Liver (tissue), 9 donors: ENCODE results near the gene TMEM87B. TPM values are rescaled to one million over a fixed set of nuclear protein-coding genes. Genes with fewer than 3 reads are reported as not detected.

Experiments
- DNase-seq: peaks from one replicate; pipeline ENCODE4 v3.0.0-alpha.2; 2017; ENCODE audit warnings: low spot score
- H3K27ac ChIP-seq, 2 donors: one replicate each; pipeline ENCODE4 v1.7.0; 2013; ENCODE audit warnings: inconsistent platforms in 2 of 2, low read length in 2 of 2, control low read depth in 1 of 2, low read depth in 1 of 2, mild to moderate bottlenecking in 1 of 2
- H3K27me3 ChIP-seq, 4 donors: one replicate each; pipeline versions ENCODE4 v1.6.1 to v1.7.0; 2013; ENCODE audit warnings: low read length in 3 of 4, inconsistent platforms in 1 of 4, mild to moderate bottlenecking in 1 of 4, moderate library complexity in 1 of 4; ENCODE audit not compliant: control insufficient read depth in 4 of 4, insufficient read depth in 4 of 4
- H3K36me3 ChIP-seq, 4 donors: one replicate each; pipeline versions ENCODE4 v1.6.1 to v1.7.0; 2013; ENCODE audit warnings: low read length in 3 of 4, mild to moderate bottlenecking in 3 of 4, low read depth in 1 of 4, moderate library complexity in 1 of 4; ENCODE audit not compliant: control insufficient read depth in 4 of 4, insufficient read depth in 3 of 4
- H3K4me1 ChIP-seq, 4 donors: one replicate each; pipeline versions ENCODE4 v1.6.1 to v1.7.0; 2013; ENCODE audit warnings: low read length in 3 of 4, mild to moderate bottlenecking in 3 of 4, moderate library complexity in 1 of 4; ENCODE audit not compliant: control insufficient read depth in 4 of 4, insufficient read depth in 4 of 4
- H3K4me3 ChIP-seq, 3 donors: one replicate each; pipeline versions ENCODE4 v1.6.1 to v1.7.0; 2013; ENCODE audit warnings: low read length in 3 of 3, control low read depth in 1 of 3, low read depth in 1 of 3, mild to moderate bottlenecking in 1 of 3
- H3K9ac ChIP-seq, 2 donors: one replicate each; pipeline ENCODE4 v1.7.0; 2013; ENCODE audit warnings: low read length in 2 of 2, mild to moderate bottlenecking in 2 of 2, moderate library complexity in 2 of 2, control low read depth in 1 of 2, low read depth in 1 of 2
- H3K9me3 ChIP-seq, 4 donors: one replicate each; pipeline versions ENCODE4 v1.6.1 to v1.7.0; 2013; ENCODE audit warnings: low read length in 3 of 4; ENCODE audit not compliant: control insufficient read depth in 4 of 4
- FOXA1 ChIP-seq: IDR thresholded peaks from 2 replicates; pipeline ENCODE4 v1.6.1; 2016; ENCODE audit warnings: antibody characterized with exemption
- FOXA2 ChIP-seq: IDR thresholded peaks from 2 replicates; pipeline ENCODE4 v1.6.1; 2016; ENCODE audit warnings: antibody characterized with exemption
- RAD21 ChIP-seq, 2 donors: IDR thresholded peaks; 2 replicates each; pipeline ENCODE4 v1.6.1; 2016; ENCODE audit warnings: antibody characterized with exemption in 2 of 2, mild to moderate bottlenecking in 2 of 2
- RXRA ChIP-seq, 2 donors: IDR thresholded peaks; 2 replicates each; pipeline ENCODE4 v1.6.1; 2017 to 2018; ENCODE audit warnings: antibody characterized with exemption in 2 of 2, mild to moderate bottlenecking in 1 of 2
- TAF1 ChIP-seq: conservative IDR thresholded peaks from 2 replicates; pipeline ENCODE4 v1.6.1; 2016; ENCODE audit warnings: antibody characterized with exemption, mild to moderate bottlenecking
- YY1 ChIP-seq: IDR thresholded peaks from 2 replicates; pipeline ENCODE4 v1.6.1; 2016; ENCODE audit warnings: antibody characterized with exemption, mild to moderate bottlenecking
- WGBS: extraction: QIAGEN DNeasy Blood & Tissue Kit; methylation state at CpG from one replicate; pipeline ENCODE4 v1.1.7; 2013; 5-methylcytosine and 5-hydroxymethylcytosine counted together
- polyA plus RNA-seq, 2 donors: library from polyadenylated mRNA; stranded (reverse) in 1 of 2; unstranded in 1 of 2; fragments of 200-250 nt in 1 of 2; fragments of >200 nt in 1 of 2; fragmentation: Nextera tagmentation in 1 of 2; extraction: Ambion mirVana in 1 of 2; gene quantifications; one replicate each; pipeline versions ENCODE4 v1.2.1 to v1.2.3, GENCODE V29; 2013 to 2015
- total RNA-seq, 2 donors: library from RNA; depleted of rRNA; stranded (reverse); fragments of >200 nt; gene quantifications; one replicate each; pipeline ENCODE4 v1.2.3, GENCODE V29; 2014
- TF ChIP-seq, protein P1 (sequence below): fragments of 150-350 bp; IDR thresholded peaks from 2 replicates; pipeline ENCODE4 v1.5.1; 2017; ENCODE audit warnings: improper control_type of control experiment, low read depth, low read length; ENCODE audit not compliant: missing input control
- TF ChIP-seq, protein P2 (sequence below): IDR thresholded peaks from 2 replicates; pipeline ENCODE4 v1.6.1; 2016; ENCODE audit warnings: antibody characterized with exemption
- TF ChIP-seq, protein P3 (sequence below): IDR thresholded peaks from 2 replicates; pipeline ENCODE4 v1.6.1; 2016; ENCODE audit warnings: antibody characterized with exemption
- TF ChIP-seq, protein P4 (sequence below): IDR thresholded peaks from 2 replicates; pipeline ENCODE4 v1.6.1; 2016; ENCODE audit warnings: antibody characterized with exemption
- TF ChIP-seq, protein P5 (sequence below): IDR thresholded peaks from 2 replicates; pipeline ENCODE4 v1.6.1; 2016; ENCODE audit warnings: antibody characterized with exemption, mild to moderate bottlenecking
- donor health status: healthy.
- donor health status: healthy.
- donor health status: healthy.
- donor health status: healthy.
- donor health status: healthy.

Gene TMEM87B
- total and polyA plus RNA-seq, 4 donors = 3.6 to 10.1 (median 6.0) TPM

DNA sequence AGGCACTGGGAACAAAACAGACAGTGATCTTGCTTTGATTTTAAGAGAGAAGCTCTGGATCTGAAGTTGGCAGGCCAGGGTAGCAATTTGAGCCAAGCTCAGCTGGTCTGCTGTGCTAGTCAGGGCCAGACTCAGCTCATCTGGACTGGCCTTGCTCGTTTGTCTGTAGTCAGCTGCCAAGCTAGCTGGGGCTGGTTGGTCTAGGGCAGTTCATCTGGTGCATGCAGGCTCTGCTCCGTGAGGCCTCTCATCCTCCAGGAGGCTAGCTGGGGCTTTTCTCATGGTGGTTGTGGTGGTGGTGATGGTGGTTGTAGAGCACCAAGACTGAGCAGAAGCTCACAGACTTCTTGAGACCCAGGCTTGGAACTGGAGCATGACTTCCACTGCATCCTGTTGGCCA is 93.4 kb downstream of the TMEM87B start:
- Histone ChIP-seq H3K36me3 (peaks cover 0 to 1% (median 0%) of the 10 kb centered on the region in 4 donors), H3K9me3 (no peaks in the 10 kb centered on the region), H3K9ac (no peak overlapping the region), H3K27ac (no peak overlapping the region), H3K27me3 (no peaks in the 10 kb centered on the region), H3K4me1 (no peaks in the 10 kb centered on the region), H3K4me3 (no peak overlapping the region)
- no peak for DNase-seq
- WGBS = 92% methylated on average over 2 of the region's 2 CpGs
- no peak for TF ChIP-seq FOXA2
- no peak for TF ChIP-seq RAD21 (IDR thresholded peaks at IDR 0.05)
- TF ChIP-seq, protein P1, sequence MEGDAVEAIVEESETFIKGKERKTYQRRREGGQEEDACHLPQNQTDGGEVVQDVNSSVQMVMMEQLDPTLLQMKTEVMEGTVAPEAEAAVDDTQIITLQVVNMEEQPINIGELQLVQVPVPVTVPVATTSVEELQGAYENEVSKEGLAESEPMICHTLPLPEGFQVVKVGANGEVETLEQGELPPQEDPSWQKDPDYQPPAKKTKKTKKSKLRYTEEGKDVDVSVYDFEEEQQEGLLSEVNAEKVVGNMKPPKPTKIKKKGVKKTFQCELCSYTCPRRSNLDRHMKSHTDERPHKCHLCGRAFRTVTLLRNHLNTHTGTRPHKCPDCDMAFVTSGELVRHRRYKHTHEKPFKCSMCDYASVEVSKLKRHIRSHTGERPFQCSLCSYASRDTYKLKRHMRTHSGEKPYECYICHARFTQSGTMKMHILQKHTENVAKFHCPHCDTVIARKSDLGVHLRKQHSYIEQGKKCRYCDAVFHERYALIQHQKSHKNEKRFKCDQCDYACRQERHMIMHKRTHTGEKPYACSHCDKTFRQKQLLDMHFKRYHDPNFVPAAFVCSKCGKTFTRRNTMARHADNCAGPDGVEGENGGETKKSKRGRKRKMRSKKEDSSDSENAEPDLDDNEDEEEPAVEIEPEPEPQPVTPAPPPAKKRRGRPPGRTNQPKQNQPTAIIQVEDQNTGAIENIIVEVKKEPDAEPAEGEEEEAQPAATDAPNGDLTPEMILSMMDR = no peak
- no peak for TF ChIP-seq RXRA (IDR thresholded peaks at IDR 0.05)
- TF ChIP-seq, protein P2, sequence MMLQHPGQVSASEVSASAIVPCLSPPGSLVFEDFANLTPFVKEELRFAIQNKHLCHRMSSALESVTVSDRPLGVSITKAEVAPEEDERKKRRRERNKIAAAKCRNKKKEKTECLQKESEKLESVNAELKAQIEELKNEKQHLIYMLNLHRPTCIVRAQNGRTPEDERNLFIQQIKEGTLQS = no peak
- TF ChIP-seq, protein P3, sequence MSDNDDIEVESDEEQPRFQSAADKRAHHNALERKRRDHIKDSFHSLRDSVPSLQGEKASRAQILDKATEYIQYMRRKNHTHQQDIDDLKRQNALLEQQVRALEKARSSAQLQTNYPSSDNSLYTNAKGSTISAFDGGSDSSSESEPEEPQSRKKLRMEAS = no peak
- TF ChIP-seq YY1 = no peak

DNA sequence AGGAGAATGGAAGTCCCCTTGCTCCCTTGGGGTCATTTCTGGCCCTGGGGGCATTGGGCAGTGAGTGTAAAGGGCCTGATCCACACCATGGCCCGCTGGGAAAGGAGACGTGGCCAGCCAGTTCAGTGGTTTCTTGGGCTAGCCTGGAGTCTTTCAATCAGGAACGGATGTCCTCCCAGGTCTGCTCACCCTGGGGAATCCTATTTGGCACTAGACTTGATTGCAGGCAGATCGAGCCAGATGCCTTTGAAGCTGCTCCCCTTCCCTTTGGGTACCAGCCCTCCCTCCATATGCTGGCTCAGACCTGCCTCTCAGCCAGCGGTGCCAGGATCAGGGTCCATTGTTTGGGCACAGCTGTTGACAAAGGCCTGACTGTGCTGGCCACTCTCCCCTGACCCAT is 94.1 kb downstream of the TMEM87B start:
- Histone ChIP-seq H3K4me1 (no peaks in the 10 kb centered on the region), H3K9me3 (no peaks in the 10 kb centered on the region), H3K36me3 (peaks cover 0 to 1% (median 0%) of the 10 kb centered on the region in 4 donors), H3K9ac (no peak overlapping the region), H3K27me3 (no peaks in the 10 kb centered on the region), H3K27ac (no peak overlapping the region), H3K4me3 (no peak overlapping the region)
- WGBS = 89% methylated on average over 5 of the region's 5 CpGs
- DNase-seq = no peak
- TF ChIP-seq RAD21 (IDR thresholded peaks at IDR 0.05) = no peak
- TF ChIP-seq TAF1 = no peak
- TF ChIP-seq, protein P2 = no peak
- TF ChIP-seq, protein P4, sequence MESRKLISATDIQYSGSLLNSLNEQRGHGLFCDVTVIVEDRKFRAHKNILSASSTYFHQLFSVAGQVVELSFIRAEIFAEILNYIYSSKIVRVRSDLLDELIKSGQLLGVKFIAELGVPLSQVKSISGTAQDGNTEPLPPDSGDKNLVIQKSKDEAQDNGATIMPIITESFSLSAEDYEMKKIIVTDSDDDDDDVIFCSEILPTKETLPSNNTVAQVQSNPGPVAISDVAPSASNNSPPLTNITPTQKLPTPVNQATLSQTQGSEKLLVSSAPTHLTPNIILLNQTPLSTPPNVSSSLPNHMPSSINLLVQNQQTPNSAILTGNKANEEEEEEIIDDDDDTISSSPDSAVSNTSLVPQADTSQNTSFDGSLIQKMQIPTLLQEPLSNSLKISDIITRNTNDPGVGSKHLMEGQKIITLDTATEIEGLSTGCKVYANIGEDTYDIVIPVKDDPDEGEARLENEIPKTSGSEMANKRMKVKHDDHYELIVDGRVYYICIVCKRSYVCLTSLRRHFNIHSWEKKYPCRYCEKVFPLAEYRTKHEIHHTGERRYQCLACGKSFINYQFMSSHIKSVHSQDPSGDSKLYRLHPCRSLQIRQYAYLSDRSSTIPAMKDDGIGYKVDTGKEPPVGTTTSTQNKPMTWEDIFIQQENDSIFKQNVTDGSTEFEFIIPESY = no peak
- no peak for TF ChIP-seq FOXA1
- TF ChIP-seq, protein P5, sequence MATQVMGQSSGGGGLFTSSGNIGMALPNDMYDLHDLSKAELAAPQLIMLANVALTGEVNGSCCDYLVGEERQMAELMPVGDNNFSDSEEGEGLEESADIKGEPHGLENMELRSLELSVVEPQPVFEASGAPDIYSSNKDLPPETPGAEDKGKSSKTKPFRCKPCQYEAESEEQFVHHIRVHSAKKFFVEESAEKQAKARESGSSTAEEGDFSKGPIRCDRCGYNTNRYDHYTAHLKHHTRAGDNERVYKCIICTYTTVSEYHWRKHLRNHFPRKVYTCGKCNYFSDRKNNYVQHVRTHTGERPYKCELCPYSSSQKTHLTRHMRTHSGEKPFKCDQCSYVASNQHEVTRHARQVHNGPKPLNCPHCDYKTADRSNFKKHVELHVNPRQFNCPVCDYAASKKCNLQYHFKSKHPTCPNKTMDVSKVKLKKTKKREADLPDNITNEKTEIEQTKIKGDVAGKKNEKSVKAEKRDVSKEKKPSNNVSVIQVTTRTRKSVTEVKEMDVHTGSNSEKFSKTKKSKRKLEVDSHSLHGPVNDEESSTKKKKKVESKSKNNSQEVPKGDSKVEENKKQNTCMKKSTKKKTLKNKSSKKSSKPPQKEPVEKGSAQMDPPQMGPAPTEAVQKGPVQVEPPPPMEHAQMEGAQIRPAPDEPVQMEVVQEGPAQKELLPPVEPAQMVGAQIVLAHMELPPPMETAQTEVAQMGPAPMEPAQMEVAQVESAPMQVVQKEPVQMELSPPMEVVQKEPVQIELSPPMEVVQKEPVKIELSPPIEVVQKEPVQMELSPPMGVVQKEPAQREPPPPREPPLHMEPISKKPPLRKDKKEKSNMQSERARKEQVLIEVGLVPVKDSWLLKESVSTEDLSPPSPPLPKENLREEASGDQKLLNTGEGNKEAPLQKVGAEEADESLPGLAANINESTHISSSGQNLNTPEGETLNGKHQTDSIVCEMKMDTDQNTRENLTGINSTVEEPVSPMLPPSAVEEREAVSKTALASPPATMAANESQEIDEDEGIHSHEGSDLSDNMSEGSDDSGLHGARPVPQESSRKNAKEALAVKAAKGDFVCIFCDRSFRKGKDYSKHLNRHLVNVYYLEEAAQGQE = no peak
